Activated gamma-delta T cell (primary cell): ENCODE results near the gene ITPRIPL1.

Experiments
- DNase-seq: peaks from one replicate; lab custom pipeline; 2025; lab: John Stamatoyannopoulos, UW

The ITPRIPL1 gene

DNA sequence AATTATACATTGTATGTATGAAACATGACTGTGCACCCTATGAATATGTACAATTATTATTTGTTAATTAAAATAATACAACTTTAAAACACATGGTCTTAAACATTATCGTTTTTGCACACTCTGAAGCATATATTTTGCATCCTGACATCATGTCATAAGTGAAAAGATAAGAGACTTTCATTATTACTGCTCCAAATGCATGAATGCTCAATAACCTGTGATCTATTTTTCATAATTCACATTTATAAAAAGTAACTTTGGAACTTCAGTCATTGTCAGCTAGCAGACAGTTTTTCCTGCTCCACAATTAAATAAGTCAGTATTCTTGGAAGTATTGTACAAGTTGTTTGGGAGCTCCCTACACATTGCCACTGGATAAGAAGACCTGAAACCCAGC is 1.3 kb upstream of the ITPRIPL1 start:
- no peak for DNase-seq

GRCh38 chr2:96324721-96325040 is 436 bp upstream of the ITPRIPL1 start:
- DNase-seq, result no peak

GRCh38 chr2:96325884-96326255 is 753 bp downstream of the ITPRIPL1 start:
- peak; percentile 23 for DNase-seq

DNA sequence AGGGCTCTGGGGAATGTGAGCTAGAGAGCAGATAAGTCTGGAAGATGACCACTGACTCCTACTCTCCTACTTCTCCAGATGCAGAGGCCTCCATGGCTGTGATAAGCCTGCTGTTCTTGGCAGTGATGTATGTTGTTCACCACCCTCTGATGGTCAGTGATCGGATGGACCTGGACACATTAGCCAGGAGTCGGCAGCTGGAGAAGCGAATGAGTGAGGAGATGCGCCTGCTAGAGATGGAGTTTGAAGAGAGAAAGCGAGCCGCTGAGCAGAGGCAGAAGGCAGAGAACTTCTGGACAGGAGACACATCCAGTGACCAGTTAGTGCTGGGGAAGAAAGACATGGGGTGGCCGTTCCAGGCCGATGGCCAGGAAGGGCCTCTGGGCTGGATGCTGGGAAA is 1.4 kb downstream of the ITPRIPL1 start:
- DNase-seq, result no peak

DNA sequence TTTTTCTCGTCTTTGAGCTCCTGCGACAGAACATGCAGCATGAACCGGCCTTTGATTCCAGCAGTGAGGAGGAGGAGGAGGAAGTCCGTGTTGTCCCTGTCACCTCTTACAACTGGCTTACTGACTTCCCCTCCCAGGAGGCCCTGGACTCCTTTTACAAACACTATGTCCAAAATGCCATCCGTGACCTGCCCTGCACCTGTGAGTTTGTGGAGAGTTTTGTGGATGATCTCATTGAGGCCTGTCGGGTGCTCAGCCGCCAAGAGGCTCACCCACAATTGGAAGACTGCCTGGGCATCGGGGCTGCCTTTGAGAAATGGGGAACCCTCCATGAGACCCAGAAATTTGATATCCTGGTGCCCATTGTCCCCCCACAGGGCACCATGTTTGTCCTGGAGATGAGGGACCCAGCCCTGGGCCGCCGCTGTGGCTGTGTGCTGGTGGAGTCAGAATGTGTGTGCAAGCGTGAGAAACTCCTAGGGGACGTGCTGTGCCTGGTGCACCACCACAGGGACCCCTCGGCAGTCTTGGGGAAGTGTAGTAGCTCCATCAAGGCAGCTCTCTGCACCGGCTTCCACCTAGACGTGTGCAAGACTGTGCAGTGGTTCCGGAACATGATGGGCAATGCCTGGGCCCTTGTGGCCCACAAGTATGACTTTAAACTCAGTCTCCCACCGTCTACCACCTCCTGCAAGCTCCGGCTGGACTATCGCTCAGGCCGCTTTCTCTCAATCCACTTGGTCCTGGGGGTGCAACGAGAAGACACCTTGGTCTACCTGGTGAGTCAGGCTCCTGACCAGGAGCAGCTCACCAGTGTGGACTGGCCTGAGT is 2.1 kb downstream of the ITPRIPL1 start:
- no peak for DNase-seq

GRCh38 chr2:96329456-96329855 is 4.3 kb downstream of the ITPRIPL1 start:
- no peak for DNase-seq

DNA sequence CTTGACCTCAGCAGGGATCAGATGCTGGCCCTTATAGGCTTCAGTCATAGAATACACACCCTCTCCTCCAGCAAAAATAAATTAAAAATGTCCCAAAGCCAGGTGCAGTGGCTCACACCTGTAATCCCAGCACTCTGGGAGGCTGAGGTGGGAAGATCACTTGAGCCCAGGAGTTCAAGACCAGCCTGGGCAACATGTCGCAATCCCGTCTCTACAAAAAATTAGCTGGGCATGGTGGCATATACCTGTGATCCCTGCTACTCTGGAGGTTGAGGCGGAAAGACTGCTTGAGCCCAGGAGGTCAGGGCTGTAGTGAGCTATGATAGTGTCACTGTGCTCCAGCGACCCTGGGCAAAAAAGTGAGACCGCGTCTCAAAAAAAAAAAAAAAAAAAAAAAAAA is 4.8 kb downstream of the ITPRIPL1 start:
- DNase-seq, result no peak

GRCh38 chr2:96330407-96330806 is 5.3 kb downstream of the ITPRIPL1 start:
- no peak for DNase-seq

GRCh38 chr2:96333708-96334107 is 8.6 kb downstream of the ITPRIPL1 start:
- DNase-seq, result no peak

GRCh38 chr2:96336104-96336775 is 11.1 kb downstream of the ITPRIPL1 start:
- no peak for DNase-seq

GRCh38 chr2:96336873-96337272 is 11.8 kb downstream of the ITPRIPL1 start:
- no peak for DNase-seq

DNA sequence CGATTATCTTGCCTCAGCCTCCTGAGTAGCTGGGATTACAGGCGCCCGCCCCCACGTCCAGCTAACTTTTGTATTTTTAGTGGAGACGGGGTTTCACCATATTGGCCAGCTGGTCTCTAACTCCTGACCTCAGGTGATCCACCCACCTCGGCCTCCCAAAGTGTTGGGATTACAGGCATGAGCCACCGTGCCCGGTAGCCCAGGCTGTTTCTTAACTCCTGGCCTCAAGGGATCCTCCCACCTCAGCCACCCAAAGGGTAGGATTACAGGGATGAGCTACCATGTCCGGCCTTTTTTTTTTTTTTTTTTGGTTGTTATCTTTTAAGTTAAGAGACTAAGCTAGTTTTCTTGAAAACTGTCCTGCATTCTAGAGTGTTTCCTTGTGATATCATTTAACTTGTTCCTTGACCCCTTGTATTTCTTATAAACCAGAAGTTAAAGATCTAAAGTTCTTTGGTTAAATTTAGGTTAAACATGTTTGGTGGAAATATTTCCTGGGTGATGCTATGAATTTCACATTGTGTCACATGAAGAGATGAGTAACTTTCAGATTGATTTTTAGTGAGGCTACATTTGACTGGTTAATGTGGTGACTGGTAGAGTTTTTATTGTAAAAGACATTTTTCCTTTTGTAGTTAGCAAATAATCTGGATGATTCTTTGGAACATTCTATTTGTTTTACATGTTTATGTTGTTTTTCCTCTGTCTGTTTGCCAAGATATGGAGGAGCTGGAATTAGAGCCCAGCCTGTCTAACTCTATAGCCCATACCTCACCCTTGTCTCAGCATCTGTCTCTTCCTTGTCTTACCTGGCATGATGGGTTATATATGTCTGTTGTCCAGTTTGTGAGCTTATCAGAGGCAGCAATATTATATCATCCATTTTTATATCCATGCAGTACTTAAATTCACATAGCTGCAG is 15.6 kb downstream of the ITPRIPL1 start:
- no peak for DNase-seq

- no peak for DNase-seq
Measured at GRCh38 chr2:96341641-96342040, 16.5 kb downstream of the ITPRIPL1 start.

GRCh38 chr2:96342085-96342484 is 17.0 kb downstream of the ITPRIPL1 start:
- DNase-seq, result no peak

- no peak for DNase-seq
Measured at GRCh38 chr2:96344011-96344410, 18.9 kb downstream of the ITPRIPL1 start.

- DNase-seq, result no peak
Measured at GRCh38 chr2:96345438-96345837, 20.3 kb downstream of the ITPRIPL1 start.

GRCh38 chr2:96345868-96346462 is 20.8 kb downstream of the ITPRIPL1 start:
- DNase-seq, result no peak

GRCh38 chr2:96347395-96347794 is 22.3 kb downstream of the ITPRIPL1 start:
- no peak for DNase-seq

DNA sequence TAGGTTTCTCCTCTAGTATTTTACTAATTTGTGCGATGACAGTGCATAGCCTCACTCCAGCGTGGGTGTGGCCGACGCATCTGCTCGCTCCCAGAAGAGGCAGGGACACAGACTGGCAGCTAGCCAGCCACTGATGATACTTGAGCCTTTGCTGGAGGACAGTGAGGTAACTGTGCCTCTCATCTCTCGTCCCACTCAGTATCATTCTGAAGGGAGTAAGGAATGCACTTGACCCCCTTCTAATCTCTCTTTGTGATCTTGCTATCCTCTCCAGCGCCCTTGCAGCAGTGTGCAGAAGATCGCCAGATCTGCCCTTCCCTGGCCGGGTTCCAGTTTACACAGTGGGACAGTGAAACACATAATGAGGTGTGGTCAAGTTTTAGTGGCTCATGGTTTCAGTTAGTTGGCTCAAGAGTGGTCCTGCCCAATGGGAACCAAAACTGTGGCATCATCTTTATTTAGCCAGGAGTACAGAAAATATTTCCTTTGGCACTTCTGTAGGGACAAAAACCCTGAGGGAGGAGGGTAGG is 28.0 kb downstream of the ITPRIPL1 start:
- DNase-seq, result no peak

GRCh38 chr2:96353606-96354101 is 28.5 kb downstream of the ITPRIPL1 start:
- DNase-seq, result no peak

- no peak for DNase-seq
Measured at GRCh38 chr2:96354492-96354891, 29.4 kb downstream of the ITPRIPL1 start.

- no peak for DNase-seq
Measured at GRCh38 chr2:96356889-96357288, 31.8 kb downstream of the ITPRIPL1 start.
